SK-N-SH (cell line): ENCODE results near the gene SNRPD2. TPM values are rescaled to one million over a fixed set of nuclear protein-coding genes. Genes with fewer than 3 reads are reported as not detected.

Experiments
- CTCF ChIA-PET: fragments of 300-600, 350-600 bp; formaldehyde crosslinking; extraction: SDS; loops from one replicate; lab custom pipeline; 2021; lab: Yijun Ruan, JAX
- POLR2A ChIA-PET: fragments of 350-600 bp; sonication (Branson Sonifier 250); formaldehyde crosslinking; extraction: SDS; loops from one replicate; lab custom pipeline; 2020; ENCODE audit warnings: antibody characterized with exemption, inconsistent platforms; lab: Yijun Ruan, JAX
- DNase-seq: peaks from one replicate; pipeline ENCODE4 v3.0.0; 2012
- H2AFZ ChIP-seq: fragments of 200-600 bp; sonication (generic); 2 replicates; pipeline ENCODE4 v1.8.1; 2016; ENCODE audit warnings: antibody characterized with exemption, mild to moderate bottlenecking, low read depth
- H3F3A ChIP-seq: fragments of 200-600 bp; sonication (generic); replicated peaks from 2 replicates; pipeline ENCODE3; 2016; ENCODE audit warnings: antibody characterized with exemption, mild to moderate bottlenecking; ENCODE audit not compliant: insufficient read depth
- H3K27ac ChIP-seq, 2 experiments: fragments of 200-500 bp in 1 of 2; fragments of 200-600 bp in 1 of 2; sonication (Bioruptor generic) in 1 of 2; sonication (generic), shearing (Covaris generic) in 1 of 2; 2 replicates each; pipeline versions ENCODE4 v1.5.1 to v1.6.1; 2014 to 2016; ENCODE audit warnings: low read depth in 2 of 2, inconsistent platforms in 1 of 2, low read length in 1 of 2, mild to moderate bottlenecking in 1 of 2, mixed read lengths in 1 of 2
- H3K27me3 ChIP-seq: fragments of 200-600 bp; sonication (generic), shearing (Covaris generic); 2 replicates; pipeline ENCODE4 v1.6.1; 2016; ENCODE audit warnings: mixed run types; ENCODE audit not compliant: insufficient read depth
- H3K36me3 ChIP-seq, 2 experiments: fragments of 200-500 bp in 1 of 2; fragments of 200-600 bp in 1 of 2; sonication (Bioruptor generic) in 1 of 2; sonication (generic) in 1 of 2; replicated peaks in 1 of 2; 2 replicates each; pipeline versions ENCODE3 to v1.5.1; 2014 to 2016; ENCODE audit warnings: low read length in 1 of 2, mild to moderate bottlenecking in 1 of 2; ENCODE audit not compliant: insufficient read depth in 2 of 2, control insufficient read depth in 1 of 2
- H3K4me1 ChIP-seq, 2 experiments: fragments of 200-500 bp in 1 of 2; fragments of 200-600 bp in 1 of 2; sonication (Bioruptor generic) in 1 of 2; sonication (generic), shearing (Covaris generic) in 1 of 2; 2 replicates each; pipeline versions ENCODE4 v1.5.1 to v1.6.1; 2014 to 2016; ENCODE audit warnings: low read depth in 1 of 2, low read length in 1 of 2, mixed run types in 1 of 2; ENCODE audit not compliant: insufficient read depth in 2 of 2, control insufficient read depth in 1 of 2
- H3K4me2 ChIP-seq: fragments of 200-600 bp; sonication (generic), shearing (Covaris generic); 2 replicates; pipeline ENCODE4 v1.6.1; 2017; ENCODE audit warnings: mixed run types
- H3K4me3 ChIP-seq, 2 experiments: fragments of 200-500 bp in 1 of 2; fragments of 200-600 bp in 1 of 2; sonication (Bioruptor generic) in 1 of 2; sonication (generic), shearing (Covaris generic) in 1 of 2; 2 replicates each; pipeline versions ENCODE4 v1.5.1 to v1.8.1; 2014 to 2016; ENCODE audit warnings: low read depth in 2 of 2, inconsistent platforms in 1 of 2, low read length in 1 of 2, mild to moderate bottlenecking in 1 of 2, mixed read lengths in 1 of 2, moderate library complexity in 1 of 2
- H3K79me2 ChIP-seq: fragments of 200-600 bp; sonication (generic); 2 replicates; pipeline ENCODE4 v1.8.1; 2017; ENCODE audit warnings: mild to moderate bottlenecking; ENCODE audit not compliant: insufficient read depth
- H3K9ac ChIP-seq: fragments of 200-600 bp; sonication (generic); 2 replicates; pipeline ENCODE4 v1.6.1; 2017; ENCODE audit warnings: mixed run types
- H3K9me2 ChIP-seq: fragments of 200-600 bp; sonication (generic); 2 replicates; pipeline ENCODE4 v1.6.1; 2017; ENCODE audit warnings: mixed run types
- H3K9me3 ChIP-seq: fragments of 200-600 bp; sonication (generic); 2 replicates; pipeline ENCODE4 v1.6.1; 2017; ENCODE audit warnings: mixed run types, mild to moderate bottlenecking, moderate library complexity
- H4K20me1 ChIP-seq: fragments of 200-600 bp; sonication (generic); 2 replicates; pipeline ENCODE4 v1.6.1; 2017; ENCODE audit warnings: mild to moderate bottlenecking, mixed run types; ENCODE audit not compliant: insufficient read depth
- CHD2 ChIP-seq: fragments of 150-350 bp; IDR thresholded peaks from 2 replicates; pipeline ENCODE4 v1.6.1; 2018; ENCODE audit warnings: low read length; ENCODE audit not compliant: partially characterized antibody
- EP300 ChIP-seq, 2 experiments: IDR thresholded peaks; 2 replicates each; pipeline versions ENCODE4 v1.4.0 to v1.6.1; 2012; ENCODE audit warnings: borderline replicate concordance in 1 of 2, low read depth in 1 of 2, low read length in 1 of 2
- EZH2phosphoT487 ChIP-seq: fragments of 200-600 bp; sonication (generic); IDR thresholded peaks from 2 replicates; pipeline ENCODE4 v1.6.1; 2017; ENCODE audit warnings: low read depth, mixed run types, mild to moderate bottlenecking, antibody characterized with exemption, moderate library complexity, borderline replicate concordance
- FOXM1 ChIP-seq: IDR thresholded peaks from 2 replicates; pipeline ENCODE4 v1.4.0; 2012; ENCODE audit warnings: low read depth, mild to moderate bottlenecking
- JUND ChIP-seq: IDR thresholded peaks from 2 replicates; pipeline ENCODE4 v1.4.0; 2012
- MEF2A ChIP-seq: IDR thresholded peaks from 2 replicates; pipeline ENCODE4 v1.4.0; 2012; ENCODE audit warnings: low read depth, borderline replicate concordance
- MXI1 ChIP-seq: IDR thresholded peaks from 2 replicates; pipeline ENCODE4 v1.6.1; 2012; ENCODE audit warnings: mild to moderate bottlenecking, low read depth, low read length, improper control_type of control experiment
- NFIC ChIP-seq: IDR thresholded peaks from 2 replicates; pipeline ENCODE4 v1.4.0; 2012; ENCODE audit warnings: borderline replicate concordance
- POLR2AphosphoS5 ChIP-seq: IDR thresholded peaks from 2 replicates; pipeline ENCODE4 v1.6.1; 2012; ENCODE audit warnings: low read depth, low read length
- RAD21 ChIP-seq: IDR thresholded peaks from 2 replicates; pipeline ENCODE4 v1.6.1; 2012; ENCODE audit warnings: mild to moderate bottlenecking, low read length
- RFX5 ChIP-seq: IDR thresholded peaks from 2 replicates; pipeline ENCODE4 v1.6.1; 2012; ENCODE audit warnings: mild to moderate bottlenecking, improper control_type of control experiment, low read length
- SIN3A ChIP-seq: IDR thresholded peaks from 2 replicates; pipeline ENCODE4 v1.6.1; 2012; ENCODE audit warnings: low read depth, mild to moderate bottlenecking, low read length, moderate library complexity, borderline replicate concordance
- SMC3 ChIP-seq: IDR thresholded peaks from 2 replicates; pipeline ENCODE4 v1.6.1; 2012; ENCODE audit warnings: low read depth, low read length, improper control_type of control experiment
- TAF1 ChIP-seq: IDR thresholded peaks from 2 replicates; pipeline ENCODE4 v1.6.1; 2012; ENCODE audit warnings: low read depth, mild to moderate bottlenecking, low read length, moderate library complexity, borderline replicate concordance
- TCF12 ChIP-seq: IDR thresholded peaks from 2 replicates; pipeline ENCODE4 v1.4.0; 2012
- TEAD4 ChIP-seq: IDR thresholded peaks from 2 replicates; pipeline ENCODE4 v1.4.0; 2012; ENCODE audit warnings: mild to moderate bottlenecking, borderline replicate concordance; ENCODE audit not compliant: insufficient read depth
- YY1 ChIP-seq: IDR thresholded peaks from 2 replicates; pipeline ENCODE4 v1.4.0; 2012; ENCODE audit warnings: low read depth, mild to moderate bottlenecking
- WGBS: methylation state at CpG from one replicate; pipeline ENCODE4 v1.1.6; 2017; ENCODE audit warnings: low lambda C conversion rate; 5-methylcytosine and 5-hydroxymethylcytosine counted together
- polyA plus RNA-seq, 3 experiments: library from polyadenylated mRNA; depleted of rRNA; stranded (reverse); fragments of >200 nt; gene quantifications; 2 replicates each; pipeline ENCODE4 v1.2.3, GENCODE V29; 2012
- TF ChIP-seq, protein P1 (sequence below): IDR thresholded peaks from 2 replicates; pipeline ENCODE4 v1.4.0; 2012; ENCODE audit warnings: low read depth
- TF ChIP-seq, protein P2 (sequence below): IDR thresholded peaks from 2 replicates; pipeline ENCODE4 v1.4.0; 2012; ENCODE audit warnings: low read depth, borderline replicate concordance
- TF ChIP-seq, protein P3 (sequence below): fragments of 150-350 bp; IDR thresholded peaks from 2 replicates; pipeline ENCODE4 v1.6.1; 2017; ENCODE audit warnings: antibody characterized with exemption, low read length, low read depth, borderline replicate concordance
- TF ChIP-seq, protein P4 (sequence below): IDR thresholded peaks from 2 replicates; pipeline ENCODE4; 2012
- TF ChIP-seq, protein P5 (sequence below): IDR thresholded peaks from 2 replicates; pipeline ENCODE4 v1.4.0; 2012; ENCODE audit warnings: low read depth, borderline replicate concordance
- TF ChIP-seq, protein P6 (sequence below): IDR thresholded peaks from 2 replicates; pipeline ENCODE4 v1.6.1; 2012; ENCODE audit warnings: mild to moderate bottlenecking, low read depth, low read length, moderate library complexity

Gene SNRPD2
- polyA plus RNA-seq, 1 of the 3 experiments (the other 2 are of a cell fraction): 1,248 TPM

DNA sequence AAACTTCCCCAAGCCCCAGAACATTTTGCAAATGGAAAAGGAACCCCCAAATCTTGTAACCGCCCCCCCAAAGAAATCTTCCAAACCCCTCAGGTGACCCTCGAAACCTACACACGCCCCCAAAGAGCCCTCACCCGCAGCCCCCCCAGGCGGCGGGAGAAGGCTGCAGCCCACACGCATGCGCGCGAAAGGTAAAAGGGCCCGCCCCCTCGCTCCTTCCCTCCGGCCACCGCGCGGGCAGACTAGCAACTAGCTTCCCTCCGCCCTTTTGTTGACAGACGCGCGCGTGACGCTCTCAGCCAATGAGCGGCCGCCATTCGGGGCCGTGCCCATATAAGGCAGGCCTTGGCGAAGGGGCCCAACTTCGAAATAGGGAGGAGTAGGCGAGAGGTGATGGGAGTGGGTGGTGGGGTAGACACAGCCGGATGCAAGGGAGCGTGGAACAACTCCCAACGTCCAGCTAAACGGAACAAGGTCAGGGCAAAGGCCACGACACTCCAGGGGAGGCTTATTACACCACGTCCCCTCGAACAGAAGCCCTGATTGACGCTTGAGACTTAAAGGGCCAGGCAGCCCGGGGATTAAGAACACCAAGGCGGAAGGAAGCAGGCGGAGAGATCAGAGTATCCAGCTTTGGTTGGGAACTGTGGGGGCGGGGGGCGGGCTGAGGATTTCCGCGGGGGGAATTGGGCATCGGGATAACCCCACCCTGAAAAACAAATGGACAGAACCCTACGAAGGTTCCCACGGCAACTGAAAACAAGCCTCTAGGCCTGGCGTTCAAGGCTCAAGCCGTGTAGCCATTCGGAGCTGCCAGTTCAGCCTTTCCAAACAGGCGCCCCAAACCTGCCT lies 25.6 kb upstream of the SNRPD2 start:
- POLR2A ChIA-PET: interaction anchor here (0.6 to 2.2 kb wide), 11 partner anchors 10 to 401 kb away, joined by 3 to 12 read pairs (median 5); partner anchors contain the start of genes DMPK, FBXO46, QPCTL and SIX5
- Histone ChIP-seq H3K27ac (peak overlapping the region; percentile 74 to 77), H3K9me2 (no peaks in the 10 kb centered on the region), H4K20me1 (no peaks in the 10 kb centered on the region), H2AFZ (peak overlapping the region; percentile 30; the same call in 1 of the 2 replicates), H3K36me3 (peaks cover 13 to 21% of the 10 kb centered on the region in 2 experiments), H3K4me3 (peak overlapping the region; percentile 66 to 67), H3K4me1 (peaks cover 0 to 9% of the 10 kb centered on the region in 2 experiments; a peak in 1 of 4 replicates), H3K27me3 (no peaks in the 10 kb centered on the region), H3F3A (peaks cover 24% of the 10 kb centered on the region), H3K4me2 (peak overlapping the region; percentile 91), H3K9me3 (no peaks in the 10 kb centered on the region), H3K79me2 (peaks cover 74% of the 10 kb centered on the region), H3K9ac (peak overlapping the region; percentile 76)
- DNase-seq: peak; percentile 97
- WGBS: 3% methylated on average over 42 of the region's 51 CpGs
- CTCF ChIA-PET: interaction anchor here (0.9 to 6.4 kb wide), 6 partner anchors 9 to 277 kb away, joined by 3 to 57 read pairs (median 6); partner anchors contain the start of genes FBXO46, QPCTL, SIX5 and SNRPD2
- TF ChIP-seq TAF1 (no peak), MEF2A (no peak), CHD2 (no peak), MXI1 (peak; percentile 90; the same call in 1 of the 2 replicates), SIN3A (peak; percentile 11; the same call in 1 of the 2 replicates), TCF12 (no peak), POLR2AphosphoS5 (no peak), YY1 (peak; percentile 18; the same call in 1 of the 2 replicates), NFIC (no peak), FOXM1 (no peak), EZH2phosphoT487 (no peak), RFX5 (peak; percentile 34; the same call in 1 of the 2 replicates), EP300 (IDR thresholded peaks at IDR 0.05; ENCODE audit: borderline replicate concordance in 1 of 2, low read depth in 1 of 2, low read length in 1 of 2) (no peak; a peak in 2 of 4 replicates), SMC3 (no peak), RAD21 (no peak), TEAD4 (no peak), JUND (no peak; the same call in 1 of the 2 replicates)
- TF ChIP-seq, protein P1, sequence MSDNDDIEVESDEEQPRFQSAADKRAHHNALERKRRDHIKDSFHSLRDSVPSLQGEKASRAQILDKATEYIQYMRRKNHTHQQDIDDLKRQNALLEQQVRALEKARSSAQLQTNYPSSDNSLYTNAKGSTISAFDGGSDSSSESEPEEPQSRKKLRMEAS: peak; percentile 96
- TF ChIP-seq, protein P2, sequence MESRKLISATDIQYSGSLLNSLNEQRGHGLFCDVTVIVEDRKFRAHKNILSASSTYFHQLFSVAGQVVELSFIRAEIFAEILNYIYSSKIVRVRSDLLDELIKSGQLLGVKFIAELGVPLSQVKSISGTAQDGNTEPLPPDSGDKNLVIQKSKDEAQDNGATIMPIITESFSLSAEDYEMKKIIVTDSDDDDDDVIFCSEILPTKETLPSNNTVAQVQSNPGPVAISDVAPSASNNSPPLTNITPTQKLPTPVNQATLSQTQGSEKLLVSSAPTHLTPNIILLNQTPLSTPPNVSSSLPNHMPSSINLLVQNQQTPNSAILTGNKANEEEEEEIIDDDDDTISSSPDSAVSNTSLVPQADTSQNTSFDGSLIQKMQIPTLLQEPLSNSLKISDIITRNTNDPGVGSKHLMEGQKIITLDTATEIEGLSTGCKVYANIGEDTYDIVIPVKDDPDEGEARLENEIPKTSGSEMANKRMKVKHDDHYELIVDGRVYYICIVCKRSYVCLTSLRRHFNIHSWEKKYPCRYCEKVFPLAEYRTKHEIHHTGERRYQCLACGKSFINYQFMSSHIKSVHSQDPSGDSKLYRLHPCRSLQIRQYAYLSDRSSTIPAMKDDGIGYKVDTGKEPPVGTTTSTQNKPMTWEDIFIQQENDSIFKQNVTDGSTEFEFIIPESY: no peak
- TF ChIP-seq, protein P3, sequence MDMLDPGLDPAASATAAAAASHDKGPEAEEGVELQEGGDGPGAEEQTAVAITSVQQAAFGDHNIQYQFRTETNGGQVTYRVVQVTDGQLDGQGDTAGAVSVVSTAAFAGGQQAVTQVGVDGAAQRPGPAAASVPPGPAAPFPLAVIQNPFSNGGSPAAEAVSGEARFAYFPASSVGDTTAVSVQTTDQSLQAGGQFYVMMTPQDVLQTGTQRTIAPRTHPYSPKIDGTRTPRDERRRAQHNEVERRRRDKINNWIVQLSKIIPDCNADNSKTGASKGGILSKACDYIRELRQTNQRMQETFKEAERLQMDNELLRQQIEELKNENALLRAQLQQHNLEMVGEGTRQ: no peak; the same call in 1 of the 2 replicates
- TF ChIP-seq, protein P4, sequence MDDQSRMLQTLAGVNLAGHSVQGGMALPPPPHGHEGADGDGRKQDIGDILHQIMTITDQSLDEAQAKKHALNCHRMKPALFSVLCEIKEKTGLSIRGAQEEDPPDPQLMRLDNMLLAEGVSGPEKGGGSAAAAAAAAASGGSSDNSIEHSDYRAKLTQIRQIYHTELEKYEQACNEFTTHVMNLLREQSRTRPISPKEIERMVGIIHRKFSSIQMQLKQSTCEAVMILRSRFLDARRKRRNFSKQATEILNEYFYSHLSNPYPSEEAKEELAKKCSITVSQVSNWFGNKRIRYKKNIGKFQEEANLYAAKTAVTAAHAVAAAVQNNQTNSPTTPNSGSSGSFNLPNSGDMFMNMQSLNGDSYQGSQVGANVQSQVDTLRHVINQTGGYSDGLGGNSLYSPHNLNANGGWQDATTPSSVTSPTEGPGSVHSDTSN: peak; percentile 93
- TF ChIP-seq, protein P5, sequence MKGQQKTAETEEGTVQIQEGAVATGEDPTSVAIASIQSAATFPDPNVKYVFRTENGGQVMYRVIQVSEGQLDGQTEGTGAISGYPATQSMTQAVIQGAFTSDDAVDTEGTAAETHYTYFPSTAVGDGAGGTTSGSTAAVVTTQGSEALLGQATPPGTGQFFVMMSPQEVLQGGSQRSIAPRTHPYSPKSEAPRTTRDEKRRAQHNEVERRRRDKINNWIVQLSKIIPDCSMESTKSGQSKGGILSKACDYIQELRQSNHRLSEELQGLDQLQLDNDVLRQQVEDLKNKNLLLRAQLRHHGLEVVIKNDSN: peak; percentile 92
- TF ChIP-seq, protein P6, sequence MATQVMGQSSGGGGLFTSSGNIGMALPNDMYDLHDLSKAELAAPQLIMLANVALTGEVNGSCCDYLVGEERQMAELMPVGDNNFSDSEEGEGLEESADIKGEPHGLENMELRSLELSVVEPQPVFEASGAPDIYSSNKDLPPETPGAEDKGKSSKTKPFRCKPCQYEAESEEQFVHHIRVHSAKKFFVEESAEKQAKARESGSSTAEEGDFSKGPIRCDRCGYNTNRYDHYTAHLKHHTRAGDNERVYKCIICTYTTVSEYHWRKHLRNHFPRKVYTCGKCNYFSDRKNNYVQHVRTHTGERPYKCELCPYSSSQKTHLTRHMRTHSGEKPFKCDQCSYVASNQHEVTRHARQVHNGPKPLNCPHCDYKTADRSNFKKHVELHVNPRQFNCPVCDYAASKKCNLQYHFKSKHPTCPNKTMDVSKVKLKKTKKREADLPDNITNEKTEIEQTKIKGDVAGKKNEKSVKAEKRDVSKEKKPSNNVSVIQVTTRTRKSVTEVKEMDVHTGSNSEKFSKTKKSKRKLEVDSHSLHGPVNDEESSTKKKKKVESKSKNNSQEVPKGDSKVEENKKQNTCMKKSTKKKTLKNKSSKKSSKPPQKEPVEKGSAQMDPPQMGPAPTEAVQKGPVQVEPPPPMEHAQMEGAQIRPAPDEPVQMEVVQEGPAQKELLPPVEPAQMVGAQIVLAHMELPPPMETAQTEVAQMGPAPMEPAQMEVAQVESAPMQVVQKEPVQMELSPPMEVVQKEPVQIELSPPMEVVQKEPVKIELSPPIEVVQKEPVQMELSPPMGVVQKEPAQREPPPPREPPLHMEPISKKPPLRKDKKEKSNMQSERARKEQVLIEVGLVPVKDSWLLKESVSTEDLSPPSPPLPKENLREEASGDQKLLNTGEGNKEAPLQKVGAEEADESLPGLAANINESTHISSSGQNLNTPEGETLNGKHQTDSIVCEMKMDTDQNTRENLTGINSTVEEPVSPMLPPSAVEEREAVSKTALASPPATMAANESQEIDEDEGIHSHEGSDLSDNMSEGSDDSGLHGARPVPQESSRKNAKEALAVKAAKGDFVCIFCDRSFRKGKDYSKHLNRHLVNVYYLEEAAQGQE: no peak
